HCT116 (cell line): Measurements from ENCODE around the gene FBXO46. TPM values are rescaled to one million over a fixed set of nuclear protein-coding genes. Genes with fewer than 3 reads are reported as not detected.

Experiments used
- ATAC-seq: fragments of 200-7000 bp; cut with Tn5 transposase; 2 replicates; pipeline ENCODE4 v1.9.1; 2020; ENCODE audit warnings: mild to moderate bottlenecking, moderate library complexity
- BruUV-seq: library from RNA; stranded (reverse); fragments of 400-500 nt; replicated peaks from 2 replicates; lab custom pipeline; 2021; lab: Mats Ljungman, UMichigan
- CTCF ChIA-PET: fragments of 300-600 bp; sonication (Branson Sonifier 250); formaldehyde crosslinking; loops from one replicate; lab custom pipeline; 2021; ENCODE audit warnings: antibody characterized with exemption; lab: Charles Lee
- POLR2A ChIA-PET: fragments of 300-600, 350-600 bp; sonication (Branson Sonifier 250); formaldehyde crosslinking; loops from one replicate; lab custom pipeline; 2021; ENCODE audit warnings: antibody characterized with exemption; lab: Charles Lee
- RAD21 ChIA-PET, 2 experiments: fragments of 300-600 bp; sonication (Branson Sonifier 250); formaldehyde crosslinking; loops; one replicate each; lab custom pipeline; 2023; ENCODE audit warnings: low total read pairs in 2 of 2; ENCODE audit not compliant: uncharacterized antibody in 2 of 2, unreplicated experiment in 2 of 2, low non-redundant PET in 1 of 2; lab: Charles Lee
- DNase-seq: peaks from one replicate; pipeline ENCODE4 v3.0.0-alpha.2; 2010; ENCODE audit warnings: low read depth, low spot score
- H2AFZ ChIP-seq: fragments of 200-600 bp; shearing (Covaris generic), sonication (generic); 2 replicates; pipeline ENCODE4 v1.6.1; 2017; ENCODE audit warnings: low read depth, mixed run types, mixed read lengths, antibody characterized with exemption, low read length; ENCODE audit not compliant: poor library complexity, severe bottlenecking
- H3K27ac ChIP-seq: 2 replicates; pipeline ENCODE4 v1.5.1; 2012; ENCODE audit warnings: low read depth, low read length
- H3K27me3 ChIP-seq: fragments of 200-600 bp; sonication (generic); 2 replicates; pipeline ENCODE4 v1.6.1; 2016; ENCODE audit warnings: mixed run types, low read length, mixed read lengths; ENCODE audit not compliant: insufficient read depth
- H3K36me3 ChIP-seq, 2 experiments: fragments of 200-500 bp in 1 of 2; fragments of 200-600 bp in 1 of 2; sonication (Bioruptor generic) in 1 of 2; sonication (generic) in 1 of 2; 2 replicates each; pipeline versions ENCODE4 v1.5.1 to v1.6.1; 2014 to 2016; ENCODE audit warnings: low read length in 2 of 2, inconsistent platforms in 1 of 2, mixed read lengths in 1 of 2, mixed run types in 1 of 2; ENCODE audit not compliant: insufficient read depth in 2 of 2, control insufficient read depth in 1 of 2
- H3K4me1 ChIP-seq, 2 experiments: fragments of 200-600 bp in 1 of 2; sonication (generic) in 1 of 2; 2 replicates each; pipeline versions ENCODE4 v1.5.1 to v1.6.1; 2012 to 2017; ENCODE audit warnings: low read length in 2 of 2, inconsistent platforms in 1 of 2, mild to moderate bottlenecking in 1 of 2, mixed read lengths in 1 of 2, mixed run types in 1 of 2, moderate library complexity in 1 of 2; ENCODE audit not compliant: insufficient read depth in 2 of 2, control insufficient read depth in 1 of 2
- H3K4me2 ChIP-seq: fragments of 200-600 bp; sonication (generic); 2 replicates; pipeline ENCODE4 v1.6.1; 2017; ENCODE audit warnings: mixed run types, low read length, mixed read lengths
- H3K4me3 ChIP-seq, 2 experiments: fragments of 200-600 bp in 1 of 2; sonication (generic) in 1 of 2; replicated peaks in 1 of 2; 2 replicates each; pipeline ENCODE4 v1.5.1; 2011 to 2016; ENCODE audit warnings: low read length in 2 of 2, control low read depth in 1 of 2, low read depth in 1 of 2, mild to moderate bottlenecking in 1 of 2, mixed read lengths in 1 of 2, mixed run types in 1 of 2
- H3K79me2 ChIP-seq: fragments of 200-600 bp; sonication (generic); 2 replicates; pipeline ENCODE4 v1.6.1; 2017; ENCODE audit warnings: mild to moderate bottlenecking, mixed run types, low read length, moderate library complexity, mixed read lengths; ENCODE audit not compliant: insufficient read depth
- H3K9ac ChIP-seq: fragments of 200-600 bp; sonication (generic); 2 replicates; pipeline ENCODE4 v1.6.1; 2016; ENCODE audit warnings: low read length, mixed read lengths
- H3K9me2 ChIP-seq: fragments of 200-600 bp; sonication (generic), shearing (Covaris generic); 2 replicates; pipeline ENCODE4 v1.6.1; 2017; ENCODE audit warnings: mixed run types, mild to moderate bottlenecking, moderate library complexity; ENCODE audit not compliant: insufficient read depth
- H3K9me3 ChIP-seq, 2 experiments: fragments of 200-500 bp in 1 of 2; fragments of 200-600 bp in 1 of 2; sonication (Bioruptor generic) in 1 of 2; sonication (generic) in 1 of 2; 2 replicates each; pipeline ENCODE4 v1.6.1; 2014 to 2017; ENCODE audit warnings: low read length in 2 of 2, mixed read lengths in 2 of 2, inconsistent platforms in 1 of 2, low read depth in 1 of 2, mild to moderate bottlenecking in 1 of 2, mixed run types in 1 of 2, moderate library complexity in 1 of 2; ENCODE audit not compliant: control insufficient read depth in 1 of 2, insufficient read depth in 1 of 2
- H4K20me1 ChIP-seq: fragments of 200-600 bp; sonication (generic), shearing (Covaris generic); 2 replicates; pipeline ENCODE4 v1.6.1; 2017; ENCODE audit warnings: mixed run types, mild to moderate bottlenecking, moderate library complexity; ENCODE audit not compliant: insufficient read depth
- ATF3 ChIP-seq: IDR thresholded peaks from 2 replicates; pipeline ENCODE4 v1.6.1; 2012
- CTCF ChIP-seq, 3 experiments: fragments of 200-600 bp in 1 of 3; sonication (generic) in 1 of 3; IDR thresholded peaks in 2 of 3; conservative IDR thresholded peaks in 1 of 3; 2 replicates each; pipeline ENCODE4 v1.5.1; 2012 to 2017; ENCODE audit warnings: low read depth in 2 of 3, low read length in 2 of 3, antibody characterized with exemption in 1 of 3, borderline replicate concordance in 1 of 3, control low read depth in 1 of 3, mild to moderate bottlenecking in 1 of 3, mixed read lengths in 1 of 3, mixed run types in 1 of 3, moderate library complexity in 1 of 3; ENCODE audit not compliant: insufficient read depth in 1 of 3
- EGR1 ChIP-seq: IDR thresholded peaks from 2 replicates; pipeline ENCODE4 v1.6.1; 2012; ENCODE audit warnings: low read depth
- ELF1 ChIP-seq: IDR thresholded peaks from 2 replicates; pipeline ENCODE4 v1.6.1; 2012; ENCODE audit warnings: low read depth, borderline replicate concordance
- EZH2phosphoT487 ChIP-seq: fragments of 200-600 bp; IDR thresholded peaks from 2 replicates; pipeline ENCODE4 v1.6.1; 2018; ENCODE audit warnings: antibody characterized with exemption, borderline replicate concordance
- MAX ChIP-seq: IDR thresholded peaks from 2 replicates; pipeline ENCODE4 v1.6.1; 2012
- REST ChIP-seq: IDR thresholded peaks from 2 replicates; pipeline ENCODE4 v1.6.1; 2012; ENCODE audit warnings: low read depth
- TCF7L2 ChIP-seq: IDR thresholded peaks from 2 replicates; pipeline ENCODE4 v1.7.0; 2011; ENCODE audit warnings: borderline replicate concordance, inconsistent platforms; ENCODE audit not compliant: insufficient read depth, insufficient read length; ENCODE audit errors: extremely low read depth
- YY1 ChIP-seq: IDR thresholded peaks from 2 replicates; pipeline ENCODE4 v1.6.1; 2011; ENCODE audit warnings: low read length, low read depth, moderate library complexity, mild to moderate bottlenecking; ENCODE audit not compliant: insufficient replicate concordance; ENCODE audit errors: extremely low read depth
- ZBTB33 ChIP-seq: IDR thresholded peaks from 2 replicates; pipeline ENCODE4 v1.6.1; 2011; ENCODE audit warnings: mild to moderate bottlenecking, low read length, moderate library complexity; ENCODE audit not compliant: insufficient replicate concordance; ENCODE audit errors: extremely low read depth
- ZFX ChIP-seq: fragments of 450-650 bp; IDR thresholded peaks from 2 replicates; pipeline ENCODE4 v1.6.1; 2017
- ZNF274 ChIP-seq: fragments of 200-500 bp; sonication (Bioruptor generic); IDR thresholded peaks from 2 replicates; pipeline ENCODE4 v1.6.1; 2014; ENCODE audit warnings: mild to moderate bottlenecking, low read depth, low read length, inconsistent platforms
- intact Hi-C: fragments of 100-400 bp; cut with micrococcal nuclease; formaldehyde crosslinking; loops from 2 replicates; pipeline ENCODE4 v1.10.0; 2022
- total RNA-seq: library from RNA; stranded (reverse); gene quantifications from one replicate; pipeline ENCODE4 v1.2.1, GENCODE V29; 2021; ENCODE audit not compliant: unreplicated experiment

Gene FBXO46
- total RNA-seq, 1 experiment from 2014 or later: 31.7 TPM

- no peak for TF ChIP-seq MAX
- no peak for TF ChIP-seq EZH2phosphoT487
- no peak for TF ChIP-seq ZFX
- TF ChIP-seq ZBTB33: no peak
- TF ChIP-seq, all 23 proteins: peak for 0
These were observed 31.0 kb upstream of the FBXO46 start (continued) for GRCh38 chr19:45761714-45762113.

GRCh38 chr19:45758921-45759320 lies 28.2 kb upstream of the FBXO46 start:
- Histone ChIP-seq H3K27ac (no peak overlapping the region), H3K4me1 (peaks cover 0 to 6% of the 10 kb centered on the region in 2 experiments; a peak in 2 of 4 replicates), H3K36me3 (no peaks in the 10 kb centered on the region), H3K79me2 (no peaks in the 10 kb centered on the region), H3K9ac (no peak overlapping the region), H3K4me3 (no peak overlapping the region), H3K9me3 (no peaks in the 10 kb centered on the region), H3K27me3 (no peaks in the 10 kb centered on the region), H2AFZ (no peak overlapping the region), H3K4me2 (no peak overlapping the region), H4K20me1 (no peaks in the 10 kb centered on the region), H3K9me2 (no peaks in the 10 kb centered on the region)
- no TSS peak for BruUV-seq
- RAD21 ChIA-PET: no interaction called here
- CTCF ChIA-PET: no interaction called here
- ATAC-seq (no peak), DNase-seq (no peak)
- intact Hi-C loops: no loop called here
- POLR2A ChIA-PET: interaction anchor here (2.2 kb wide), 1 partner anchor 10 kb away, joined by 10 read pairs; the partner anchor contains the start of gene SIX5
- TF ChIP-seq CTCF (IDR thresholded peaks at IDR 0.05 in 2 of 3, conservative IDR thresholded peaks at IDR 0.05 in 1 of 3; ENCODE audit: borderline replicate concordance in 1 of 3, insufficient read depth in 1 of 3, low read depth in 2 of 3, low read length in 2 of 3): no peak
- no peak for TF ChIP-seq EZH2phosphoT487
- no peak for TF ChIP-seq ATF3
- no peak for TF ChIP-seq EGR1
- no peak for TF ChIP-seq TCF7L2
- TF ChIP-seq ZNF274: no peak
- no peak for TF ChIP-seq ZFX
- no peak for TF ChIP-seq ZBTB33
- no peak for TF ChIP-seq REST
- no peak for TF ChIP-seq YY1
- TF ChIP-seq ELF1: no peak
